K562 (cell line): ENCODE measurements around the gene GLTP. TPM values are rescaled to one million over a fixed set of nuclear protein-coding genes. Genes with fewer than 3 reads are reported as not detected.

Experiments used
- ATF3 ChIP-seq, 2 experiments: fragments of 450-650 bp in 1 of 2; sonication (generic) in 1 of 2; formaldehyde crosslinking in 1 of 2; IDR thresholded peaks in 1 of 2; conservative IDR thresholded peaks in 1 of 2; 2 replicates each; pipeline versions ENCODE4 v1.6.1 to v1.8.1; 2016 to 2023; ENCODE audit warnings: mild to moderate bottlenecking in 2 of 2, moderate library complexity in 2 of 2, inconsistent platforms in 1 of 2, missing genetic modification reagents in 1 of 2
- IFI16 ChIP-seq: fragments of 250-450 bp; sonication (Bioruptor Pico); IDR thresholded peaks from 2 replicates; pipeline ENCODE4 v2.1.2; 2022; ENCODE audit warnings: mild to moderate bottlenecking, inconsistent platforms
- MNT ChIP-seq, 2 experiments: fragments of 450-650 bp; conservative IDR thresholded peaks; 2 replicates each; pipeline ENCODE4 v1.6.1; 2017; ENCODE audit warnings: mild to moderate bottlenecking in 2 of 2, moderate library complexity in 2 of 2
- MYNN ChIP-seq, 2 experiments: sonication (generic); formaldehyde crosslinking in 1 of 2; IDR thresholded peaks; 2 replicates each; pipeline versions ENCODE4 v1.5.0 to v1.6.1; 2016 to 2020; ENCODE audit warnings: antibody characterized with exemption in 1 of 2, missing genetic modification reagents in 1 of 2
- NCOA1 ChIP-seq: fragments of 450-650 bp; IDR thresholded peaks from 2 replicates; pipeline ENCODE4 v1.6.1; 2016; ENCODE audit warnings: low read depth
- NCOA4 ChIP-seq: fragments of 450-650 bp; IDR thresholded peaks from 2 replicates; pipeline ENCODE4 v1.6.1; 2018; ENCODE audit warnings: mild to moderate bottlenecking; ENCODE audit not compliant: partially characterized antibody
- PTBP1 ChIP-seq: fragments of 200-400 bp; formaldehyde crosslinking; IDR thresholded peaks from 2 replicates; pipeline ENCODE4 v1.6.1; 2017; ENCODE audit warnings: low read depth, low read length
- PTRF ChIP-seq: fragments of 450-650 bp; IDR thresholded peaks from 2 replicates; pipeline ENCODE4 v1.6.1; 2016; ENCODE audit warnings: mild to moderate bottlenecking, missing genetic modification characterization, missing compliant biosample characterization
- RHOXF2B ChIP-seq: fragments of 250-450 bp; sonication (Bioruptor Pico); conservative IDR thresholded peaks from 2 replicates; pipeline ENCODE4 v1.5.1; 2021
- SMARCA5 ChIP-seq: fragments of 450-650 bp; IDR thresholded peaks from 2 replicates; pipeline ENCODE4 v1.6.1; 2016
- SP2 ChIP-seq: IDR thresholded peaks from 2 replicates; pipeline ENCODE4 v1.6.1; 2011; ENCODE audit warnings: mild to moderate bottlenecking, low read depth, low read length, moderate library complexity; ENCODE audit not compliant: poor library complexity, severe bottlenecking; ENCODE audit errors: extremely low read depth
- SREBF2 ChIP-seq: sonication (generic); formaldehyde crosslinking; IDR thresholded peaks from 2 replicates; pipeline ENCODE4 v1.4.0; 2020; ENCODE audit warnings: mild to moderate bottlenecking, missing genetic modification reagents
- THRAP3 ChIP-seq: fragments of 450-650 bp; IDR thresholded peaks from 2 replicates; pipeline ENCODE4 v1.6.1; 2016; ENCODE audit warnings: mild to moderate bottlenecking, inconsistent platforms, borderline replicate concordance
- XRCC5 ChIP-seq: fragments of 200-400 bp; formaldehyde crosslinking; IDR thresholded peaks from 2 replicates; pipeline ENCODE4 v1.6.1; 2017; ENCODE audit warnings: low read depth, mild to moderate bottlenecking, low read length
- ZBTB9 ChIP-seq: fragments of 450-650 bp; formaldehyde crosslinking; IDR thresholded peaks from 2 replicates; pipeline ENCODE4 v1.4.0; 2020; ENCODE audit warnings: mild to moderate bottlenecking, moderate library complexity
- ZNF41 ChIP-seq: fragments of 250-450 bp; sonication (Bioruptor Pico); conservative IDR thresholded peaks from 2 replicates; pipeline ENCODE4 v1.4.0; 2020; ENCODE audit warnings: mild to moderate bottlenecking
- polyA plus RNA-seq, 8 experiments: library from polyadenylated mRNA; depleted of rRNA in 4 of 8; stranded (reverse) in 5 of 8; unstranded in 3 of 8; fragments of >200 nt; fragmentation: Nextera tagmentation in 2 of 8; fragmentation: Illumina TruSeq in 1 of 8; extraction: Ambion mirVana in 2 of 8; extraction: Trizol in 1 of 8; gene quantifications; 2 replicates each; pipeline versions ENCODE4 v1.2.1 to v1.2.3, GENCODE V29; 2011 to 2014; ENCODE audit warnings: inconsistent platforms in 1 of 8, missing spikeins in 1 of 8
- total RNA-seq, 7 experiments: library from RNA; depleted of rRNA in 6 of 7; stranded (reverse); fragments of >200 nt in 6 of 7; fragmentation: Illumina TruSeq in 2 of 7; extraction: Trizol in 2 of 7; gene quantifications; 2 replicates each; pipeline versions ENCODE4 v1.2.1 to v1.2.3, GENCODE V29; 2011 to 2021; ENCODE audit warnings: low replicate concordance in 1 of 7

GLTP gene
- total and polyA plus RNA-seq, 9 of the 15 experiments (the other 6 are each of a cell fraction or from before 2014, with no cell fraction given) = 4.4 to 8.3 (median 6.1) TPM

GRCh38 chr12:109896188-109896587 lies 15.8 kb upstream of the GLTP start (continued):
- TF ChIP-seq ZNF41 (CRISPR knock-in tag) (no peak), PTRF (tag) (no peak), ATF3 (IDR thresholded peaks at IDR 0.05) (no peak), ATF3 (CRISPR knock-in tag; conservative IDR thresholded peaks at IDR 0.05) (no peak), NCOA4 (no peak), SREBF2 (CRISPR knock-in tag) (no peak), IFI16 (CRISPR knock-in tag) (no peak), SP2 (no peak), MNT (conservative IDR thresholded peaks at IDR 0.05) (no peak), THRAP3 (no peak), RHOXF2B (CRISPR knock-in tag) (no peak), SMARCA5 (peak; percentile 73; the same call in 1 of the 2 replicates), XRCC5 (no peak), NCOA1 (no peak), PTBP1 (peak; percentile 57; the same call in 1 of the 2 replicates), ZBTB9 (CRISPR knock-in tag) (no peak), MYNN (IDR thresholded peaks at IDR 0.05) (no peak), MYNN (CRISPR knock-in tag; IDR thresholded peaks at IDR 0.05) (no peak)
